MM.1S (cell line): ENCODE results near the gene NDUFAF8.
A peak's percentile ranks its signal among the peaks of the same experiment; 100 is the strongest.

Experiments
- DNase-seq: peaks from one replicate; pipeline ENCODE4 v3.0.0-alpha.2; 2015
- H2AFZ ChIP-seq: fragments of 300-600 bp; sonication (generic); 2 replicates; pipeline ENCODE4 v1.6.0; 2016; ENCODE audit warnings: antibody characterized with exemption, low read length
- H3F3A ChIP-seq: fragments of 300-600 bp; sonication (generic); 2 replicates; pipeline ENCODE4 v1.6.1; 2016; ENCODE audit warnings: mild to moderate bottlenecking, antibody characterized with exemption, low read length, moderate library complexity, mixed read lengths; ENCODE audit not compliant: insufficient read depth
- H3K27ac ChIP-seq: fragments of 300-600 bp; sonication (generic); 2 replicates; pipeline ENCODE4 v1.5.1; 2016; ENCODE audit warnings: mild to moderate bottlenecking, low read length
- H3K27me3 ChIP-seq: fragments of 300-600 bp; sonication (generic); replicated peaks from 2 replicates; pipeline ENCODE4 v1.6.0; 2016; ENCODE audit warnings: low read length; ENCODE audit not compliant: insufficient read depth
- H3K36me3 ChIP-seq: fragments of 300-600 bp; sonication (generic); replicated peaks from 2 replicates; pipeline ENCODE4 v1.6.1; 2016; ENCODE audit warnings: mild to moderate bottlenecking, low read length, mixed read lengths; ENCODE audit not compliant: insufficient read depth
- H3K4me1 ChIP-seq: fragments of 300-600 bp; sonication (generic); 2 replicates; pipeline ENCODE4 v1.6.1; 2016; ENCODE audit warnings: low read length, mixed read lengths
- H3K4me2 ChIP-seq: fragments of 300-600 bp; sonication (generic); 2 replicates; pipeline ENCODE4 v1.6.0; 2016; ENCODE audit warnings: low read depth, low read length
- H3K4me3 ChIP-seq: fragments of 300-600 bp; sonication (generic); 2 replicates; pipeline ENCODE4 v1.5.1; 2016; ENCODE audit warnings: low read length, mixed read lengths
- H3K79me2 ChIP-seq: fragments of 300-600 bp; sonication (generic); 2 replicates; pipeline ENCODE4 v1.6.1; 2016; ENCODE audit warnings: mixed run types, low read length, mixed read lengths
- H3K9ac ChIP-seq: fragments of 300-600 bp; sonication (generic); 2 replicates; pipeline ENCODE4 v1.6.1; 2016; ENCODE audit warnings: low read length, mixed read lengths
- H3K9me2 ChIP-seq: fragments of 300-600 bp; sonication (generic); replicated peaks from 2 replicates; pipeline ENCODE4 v1.6.1; 2016; ENCODE audit warnings: mild to moderate bottlenecking, low read length, mixed read lengths; ENCODE audit not compliant: insufficient read depth
- H3K9me3 ChIP-seq: fragments of 300-600 bp; sonication (generic); replicated peaks from 2 replicates; pipeline ENCODE4 v1.6.1; 2016; ENCODE audit warnings: mild to moderate bottlenecking, low read length, mixed read lengths; ENCODE audit not compliant: insufficient read depth
- H4K20me1 ChIP-seq: fragments of 300-600 bp; sonication (generic); 2 replicates; pipeline ENCODE4 v1.6.1; 2016; ENCODE audit warnings: mild to moderate bottlenecking, low read length, moderate library complexity, mixed read lengths; ENCODE audit not compliant: insufficient read depth
- EZH2 ChIP-seq: fragments of 300-600 bp; sonication (generic); optimal IDR thresholded peaks from 2 replicates; pipeline ENCODE3; 2017; ENCODE audit warnings: low read depth, mild to moderate bottlenecking, antibody characterized with exemption, low read length, mixed read lengths
- EZH2phosphoT487 ChIP-seq: fragments of 300-600 bp; sonication (generic); IDR thresholded peaks from 2 replicates; pipeline ENCODE4 v1.6.1; 2018; ENCODE audit warnings: antibody characterized with exemption, low read length
- TF ChIP-seq, protein P1 (sequence below): fragments of 300-600 bp; sonication (generic); IDR thresholded peaks from 2 replicates; pipeline ENCODE4 v1.5.1; 2016; ENCODE audit warnings: antibody characterized with exemption, low read length, mixed read lengths

Gene NDUFAF8

DNA sequence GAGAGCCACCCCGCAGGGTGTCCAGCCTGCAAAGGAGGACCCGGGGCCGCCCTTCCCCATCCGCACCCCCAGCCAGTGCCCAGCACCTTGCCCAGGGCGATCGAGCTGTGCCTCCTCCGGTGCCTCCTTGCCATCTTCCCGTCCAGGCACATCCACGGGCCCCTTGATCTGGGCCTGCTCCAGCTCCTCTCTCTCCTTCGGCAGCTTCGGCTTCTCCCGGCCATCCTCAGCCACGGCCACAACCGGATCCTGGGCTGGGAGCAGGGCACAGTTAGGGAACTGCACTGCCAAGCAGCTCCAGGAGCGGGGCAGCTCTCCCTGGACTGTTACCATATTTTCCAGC, 13.8 kb downstream of the NDUFAF8 start:
- Histone ChIP-seq H3K36me3 (no peaks in the 10 kb centered on the region; the same call in 1 of the 2 replicates), H3K4me3 (no peak overlapping the region), H4K20me1 (no peaks in the 10 kb centered on the region), H3K27me3 (no peaks in the 10 kb centered on the region), H3K4me2 (no peak overlapping the region), H3K9me3 (no peaks in the 10 kb centered on the region), H3F3A (no peaks in the 10 kb centered on the region), H3K79me2 (no peaks in the 10 kb centered on the region), H3K27ac (no peak overlapping the region), H3K9me2 (no peaks in the 10 kb centered on the region), H3K9ac (no peak overlapping the region), H3K4me1 (no peaks in the 10 kb centered on the region), H2AFZ (no peak overlapping the region)
- no peak for TF ChIP-seq EZH2phosphoT487
- TF ChIP-seq EZH2, result no peak
- TF ChIP-seq, protein P1, sequence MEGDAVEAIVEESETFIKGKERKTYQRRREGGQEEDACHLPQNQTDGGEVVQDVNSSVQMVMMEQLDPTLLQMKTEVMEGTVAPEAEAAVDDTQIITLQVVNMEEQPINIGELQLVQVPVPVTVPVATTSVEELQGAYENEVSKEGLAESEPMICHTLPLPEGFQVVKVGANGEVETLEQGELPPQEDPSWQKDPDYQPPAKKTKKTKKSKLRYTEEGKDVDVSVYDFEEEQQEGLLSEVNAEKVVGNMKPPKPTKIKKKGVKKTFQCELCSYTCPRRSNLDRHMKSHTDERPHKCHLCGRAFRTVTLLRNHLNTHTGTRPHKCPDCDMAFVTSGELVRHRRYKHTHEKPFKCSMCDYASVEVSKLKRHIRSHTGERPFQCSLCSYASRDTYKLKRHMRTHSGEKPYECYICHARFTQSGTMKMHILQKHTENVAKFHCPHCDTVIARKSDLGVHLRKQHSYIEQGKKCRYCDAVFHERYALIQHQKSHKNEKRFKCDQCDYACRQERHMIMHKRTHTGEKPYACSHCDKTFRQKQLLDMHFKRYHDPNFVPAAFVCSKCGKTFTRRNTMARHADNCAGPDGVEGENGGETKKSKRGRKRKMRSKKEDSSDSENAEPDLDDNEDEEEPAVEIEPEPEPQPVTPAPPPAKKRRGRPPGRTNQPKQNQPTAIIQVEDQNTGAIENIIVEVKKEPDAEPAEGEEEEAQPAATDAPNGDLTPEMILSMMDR, result no peak
- DNase-seq, result no peak

DNA sequence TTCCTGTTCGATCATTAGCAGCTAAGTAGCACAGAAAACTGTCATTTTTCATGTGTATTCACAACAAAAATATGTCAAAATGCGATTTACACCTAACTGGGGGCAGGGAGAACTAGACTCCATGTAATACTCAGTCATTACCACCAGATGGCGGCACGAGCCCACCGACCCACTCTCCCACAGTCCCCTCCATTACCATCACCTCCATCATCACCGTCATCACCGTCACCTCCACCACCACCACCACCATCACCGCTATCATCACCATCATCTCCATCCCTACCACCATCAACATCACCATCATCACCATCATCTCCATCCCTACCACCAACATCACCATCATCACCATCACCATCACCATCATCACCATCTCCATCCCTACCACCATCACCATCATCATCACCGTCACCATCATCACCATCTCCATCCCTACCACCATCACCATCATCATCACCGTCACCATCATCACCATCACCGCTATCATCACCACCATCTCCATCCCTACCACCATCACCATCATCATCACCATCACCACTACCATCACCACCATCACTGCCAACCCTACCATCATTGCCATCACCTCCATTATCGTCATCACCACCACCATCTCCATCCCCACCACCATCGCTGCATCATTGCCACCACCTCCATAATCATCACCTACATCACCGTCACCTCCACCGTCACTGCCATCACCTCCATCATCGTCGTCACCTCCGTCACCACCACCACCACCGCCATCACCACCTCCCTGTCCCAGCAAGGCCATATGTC, 14.4 kb downstream of the NDUFAF8 start:
- Histone ChIP-seq H3K9me3 (no peaks in the 10 kb centered on the region), H4K20me1 (no peaks in the 10 kb centered on the region), H3K9me2 (no peaks in the 10 kb centered on the region), H3F3A (no peaks in the 10 kb centered on the region), H2AFZ (no peak overlapping the region), H3K27ac (no peak overlapping the region), H3K4me3 (no peak overlapping the region), H3K79me2 (no peaks in the 10 kb centered on the region), H3K27me3 (no peaks in the 10 kb centered on the region), H3K4me2 (no peak overlapping the region), H3K9ac (no peak overlapping the region), H3K4me1 (no peaks in the 10 kb centered on the region), H3K36me3 (no peaks in the 10 kb centered on the region; the same call in 1 of the 2 replicates)
- no peak for DNase-seq
- TF ChIP-seq EZH2 (no peak), EZH2phosphoT487 (no peak)
- TF ChIP-seq, protein P1, result peak; percentile 75

DNA sequence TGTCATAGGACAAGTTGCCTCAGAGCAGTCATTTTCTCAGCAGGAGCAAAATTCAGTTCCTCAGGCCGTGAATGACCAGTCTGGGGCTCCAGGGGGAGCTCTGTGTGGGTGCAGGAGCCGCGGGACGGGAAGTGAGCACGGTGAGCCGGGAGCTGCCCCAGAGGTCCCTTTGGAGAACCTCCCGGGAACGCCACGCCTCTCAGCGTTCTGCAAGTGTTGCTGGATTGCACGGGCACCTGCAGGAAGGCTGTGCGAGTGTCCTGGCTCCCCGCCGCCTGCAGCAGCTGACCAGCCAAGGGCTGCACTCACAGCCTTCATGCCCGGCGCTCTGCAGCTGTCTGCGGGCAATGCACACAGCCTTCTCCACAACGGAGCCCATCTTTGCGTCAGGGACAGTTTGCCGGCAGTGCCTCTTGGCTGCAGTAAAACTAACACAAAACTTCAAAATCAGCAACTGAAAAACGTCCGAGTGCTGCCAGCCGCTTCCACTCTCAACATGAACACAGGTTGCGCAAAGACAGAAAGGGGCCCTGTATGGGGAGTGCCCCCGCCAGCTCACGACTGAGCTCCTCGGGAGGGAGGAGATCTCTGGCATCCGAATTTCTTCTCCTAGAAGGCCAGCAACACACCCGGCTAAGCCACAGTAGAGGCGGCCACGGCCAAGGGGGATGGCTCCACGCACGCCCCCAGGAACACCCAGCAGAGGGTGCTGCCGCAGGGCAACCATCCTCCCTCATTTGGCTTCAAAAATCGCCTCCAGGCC, 16.0 kb downstream of the NDUFAF8 start:
- Histone ChIP-seq H3F3A (no peaks in the 10 kb centered on the region), H3K27ac (no peak overlapping the region), H3K4me2 (no peak overlapping the region), H4K20me1 (no peaks in the 10 kb centered on the region), H3K27me3 (no peaks in the 10 kb centered on the region), H3K79me2 (no peaks in the 10 kb centered on the region), H3K36me3 (peaks cover 3% of the 10 kb centered on the region; the same call in 1 of the 2 replicates), H3K9ac (no peak overlapping the region), H3K4me1 (no peaks in the 10 kb centered on the region), H3K9me2 (no peaks in the 10 kb centered on the region), H3K9me3 (no peaks in the 10 kb centered on the region), H2AFZ (no peak overlapping the region), H3K4me3 (no peak overlapping the region)
- TF ChIP-seq, protein P1, result no peak
- TF ChIP-seq EZH2 (no peak), EZH2phosphoT487 (no peak)
- DNase-seq, result no peak
